Measurements from ENCODE around the gene NAT9.

Gene NAT9

GRCh38 chr17:74744349-74744713 lies 31.8 kb downstream of the NAT9 start:
- no peak for TF ChIP-seq GLIS3 (CRISPR knock-in tag; IDR thresholded peaks at IDR 0.05)
- TF ChIP-seq ZNF70 (CRISPR knock-in tag; IDR thresholded peaks at IDR 0.05) = no peak
- TF ChIP-seq ZC3H10 (CRISPR knock-in tag; IDR thresholded peaks at IDR 0.05) = no peak
- ATAC-seq = no peak

GRCh38 chr17:74743755-74744154 lies 32.4 kb downstream of the NAT9 start:
- TF ChIP-seq ZNF8 (CRISPR knock-in tag; IDR thresholded peaks at IDR 0.05) (no peak), ZFP3 (CRISPR knock-in tag; IDR thresholded peaks at IDR 0.05) (no peak), ARNTL (CRISPR knock-in tag; IDR thresholded peaks at IDR 0.05; ENCODE audit: borderline replicate concordance, low read depth) (no peak), TOX (CRISPR knock-in tag; IDR thresholded peaks at IDR 0.05; ENCODE audit: borderline replicate concordance) (no peak), PPARA (CRISPR knock-in tag; IDR thresholded peaks at IDR 0.05; ENCODE audit: borderline replicate concordance) (no peak), ZFP30 (CRISPR knock-in tag; IDR thresholded peaks at IDR 0.05) (no peak), PATZ1 (CRISPR knock-in tag; IDR thresholded peaks at IDR 0.05; ENCODE audit: borderline replicate concordance) (no peak)
- ATAC-seq = no peak

GRCh38 chr17:74742978-74743545 lies 33.1 kb downstream of the NAT9 start:
- no peak for ATAC-seq
- TF ChIP-seq SNAI2 (CRISPR knock-in tag; IDR thresholded peaks at IDR 0.05) (no peak), RARB (CRISPR knock-in tag; IDR thresholded peaks at IDR 0.05) (no peak), PPARA (CRISPR knock-in tag; IDR thresholded peaks at IDR 0.05; ENCODE audit: borderline replicate concordance) (no peak), TCF4 (CRISPR knock-in tag; IDR thresholded peaks at IDR 0.05; ENCODE audit: borderline replicate concordance) (no peak), BACH2 (CRISPR knock-in tag; IDR thresholded peaks at IDR 0.05; ENCODE audit: borderline replicate concordance) (no peak), TOX (CRISPR knock-in tag; IDR thresholded peaks at IDR 0.05; ENCODE audit: borderline replicate concordance) (no peak), CSDC2 (CRISPR knock-in tag; IDR thresholded peaks at IDR 0.05) (no peak), CREB5 (CRISPR knock-in tag; IDR thresholded peaks at IDR 0.05; ENCODE audit: low read depth) (no peak), ZNF8 (CRISPR knock-in tag; IDR thresholded peaks at IDR 0.05) (no peak), ZNF565 (CRISPR knock-in tag; conservative IDR thresholded peaks at IDR 0.05; ENCODE audit: low read depth) (no peak), ESRRG (CRISPR knock-in tag; IDR thresholded peaks at IDR 0.05) (no peak), ZFP3 (CRISPR knock-in tag; IDR thresholded peaks at IDR 0.05) (no peak), ZFP30 (CRISPR knock-in tag; IDR thresholded peaks at IDR 0.05) (no peak), PATZ1 (CRISPR knock-in tag; IDR thresholded peaks at IDR 0.05; ENCODE audit: borderline replicate concordance) (no peak)
- TF ChIP-seq, protein P1, sequence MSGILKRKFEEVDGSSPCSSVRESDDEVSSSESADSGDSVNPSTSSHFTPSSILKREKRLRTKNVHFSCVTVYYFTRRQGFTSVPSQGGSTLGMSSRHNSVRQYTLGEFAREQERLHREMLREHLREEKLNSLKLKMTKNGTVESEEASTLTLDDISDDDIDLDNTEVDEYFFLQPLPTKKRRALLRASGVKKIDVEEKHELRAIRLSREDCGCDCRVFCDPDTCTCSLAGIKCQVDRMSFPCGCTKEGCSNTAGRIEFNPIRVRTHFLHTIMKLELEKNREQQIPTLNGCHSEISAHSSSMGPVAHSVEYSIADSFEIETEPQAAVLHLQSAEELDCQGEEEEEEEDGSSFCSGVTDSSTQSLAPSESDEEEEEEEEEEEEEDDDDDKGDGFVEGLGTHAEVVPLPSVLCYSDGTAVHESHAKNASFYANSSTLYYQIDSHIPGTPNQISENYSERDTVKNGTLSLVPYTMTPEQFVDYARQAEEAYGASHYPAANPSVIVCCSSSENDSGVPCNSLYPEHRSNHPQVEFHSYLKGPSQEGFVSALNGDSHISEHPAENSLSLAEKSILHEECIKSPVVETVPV (CRISPR knock-in tag; IDR thresholded peaks at IDR 0.05) = no peak

DNA sequence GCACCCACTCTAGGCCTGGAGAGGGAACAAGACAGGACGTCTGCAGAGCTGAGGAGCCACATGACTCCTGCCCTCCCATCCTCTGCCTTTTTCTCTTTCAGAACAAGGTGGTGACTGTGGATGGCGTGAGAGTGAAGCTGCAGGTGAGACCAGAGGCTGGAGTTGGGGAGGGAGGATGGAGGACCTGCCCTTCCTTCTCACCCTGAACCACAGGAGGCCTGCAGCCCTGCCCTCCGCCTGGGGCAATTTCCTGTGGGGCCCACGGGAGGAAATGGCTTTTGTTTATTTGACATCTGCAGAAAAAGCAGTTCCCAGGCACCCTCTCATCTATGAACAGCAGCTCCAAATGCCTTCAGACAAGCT lies 34.0 kb downstream of the NAT9 start:
- no peak for ATAC-seq
- TF ChIP-seq CSDC2 (CRISPR knock-in tag; IDR thresholded peaks at IDR 0.05) = no peak
- no peak for TF ChIP-seq ESRRG (CRISPR knock-in tag; IDR thresholded peaks at IDR 0.05)
- TF ChIP-seq, protein P1 (CRISPR knock-in tag; IDR thresholded peaks at IDR 0.05) = no peak
